Bronchial epithelial cell (primary cell): ENCODE data around the gene NHLRC4. TPM values are rescaled to one million over a fixed set of nuclear protein-coding genes. Genes with fewer than 3 reads are reported as not detected.
A peak's percentile ranks its signal among the peaks of the same experiment; 100 is the strongest.

Experiments used
- DNase-seq: peaks from one replicate; pipeline ENCODE4 v3.0.0-alpha.2; 2010; ENCODE audit warnings: low read depth
- FAIRE-seq: peaks from 2 replicates; lab custom pipeline; 2011; peaks lifted over from hg19 to GRCh38; lab: Jason Lieb, UNC
- H3K27me3 ChIP-seq: 2 replicates; pipeline ENCODE4 v1.5.1; 2011; ENCODE audit warnings: low read length; ENCODE audit not compliant: control insufficient read depth, insufficient read depth
- H3K36me3 ChIP-seq: 2 replicates; pipeline ENCODE4 v1.5.1; 2011; ENCODE audit warnings: low read length; ENCODE audit not compliant: control insufficient read depth, insufficient read depth
- H3K4me3 ChIP-seq: 2 replicates; pipeline ENCODE4 v1.5.1; 2011; ENCODE audit warnings: mild to moderate bottlenecking, low read depth, low read length, control low read depth
- total RNA-seq: library from RNA; depleted of rRNA; stranded (reverse); fragments of >200 nt; gene quantifications from 2 replicates; pipeline ENCODE4 v1.2.1, GENCODE V29; 2014
- TF ChIP-seq, protein P1 (sequence below): IDR thresholded peaks from 2 replicates; pipeline ENCODE4 v1.5.1; 2011; ENCODE audit warnings: mild to moderate bottlenecking, moderate library complexity, low read length, control low read depth, inconsistent platforms; ENCODE audit not compliant: insufficient read depth, severe bottlenecking

Gene NHLRC4
- total RNA-seq, 1 donor from 2014 or later, result under 0.01 TPM

DNA sequence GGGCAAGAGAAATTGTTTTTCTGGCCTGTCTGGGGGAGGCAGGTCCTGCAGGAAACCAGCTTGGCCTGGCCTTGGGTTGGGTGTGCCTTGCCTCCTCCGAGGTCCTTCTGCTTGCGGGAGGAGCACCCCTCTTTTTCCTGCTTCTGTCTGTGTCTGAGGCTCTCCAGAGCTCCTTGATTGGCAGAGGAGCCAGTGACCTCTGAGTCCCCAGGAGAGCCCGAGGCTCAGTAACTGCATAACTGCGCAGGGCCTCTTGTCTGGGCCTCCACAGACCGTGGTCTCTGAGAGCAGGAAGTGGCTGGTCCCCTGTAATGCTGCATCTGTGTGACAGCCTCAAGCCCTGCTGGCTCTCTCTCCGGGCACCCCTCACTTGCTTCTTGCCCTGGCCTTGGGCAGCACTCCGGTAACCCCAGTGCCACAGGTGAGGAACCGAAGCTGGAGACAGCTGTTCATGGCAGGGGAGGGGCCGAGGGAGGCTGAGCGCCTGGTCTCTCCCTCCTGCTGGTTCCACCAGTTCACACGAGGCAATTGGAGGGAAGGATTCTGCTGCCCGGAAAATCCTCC lies 37.7 kb upstream of the NHLRC4 start:
- DNase-seq, result no peak
- TF ChIP-seq, protein P1, sequence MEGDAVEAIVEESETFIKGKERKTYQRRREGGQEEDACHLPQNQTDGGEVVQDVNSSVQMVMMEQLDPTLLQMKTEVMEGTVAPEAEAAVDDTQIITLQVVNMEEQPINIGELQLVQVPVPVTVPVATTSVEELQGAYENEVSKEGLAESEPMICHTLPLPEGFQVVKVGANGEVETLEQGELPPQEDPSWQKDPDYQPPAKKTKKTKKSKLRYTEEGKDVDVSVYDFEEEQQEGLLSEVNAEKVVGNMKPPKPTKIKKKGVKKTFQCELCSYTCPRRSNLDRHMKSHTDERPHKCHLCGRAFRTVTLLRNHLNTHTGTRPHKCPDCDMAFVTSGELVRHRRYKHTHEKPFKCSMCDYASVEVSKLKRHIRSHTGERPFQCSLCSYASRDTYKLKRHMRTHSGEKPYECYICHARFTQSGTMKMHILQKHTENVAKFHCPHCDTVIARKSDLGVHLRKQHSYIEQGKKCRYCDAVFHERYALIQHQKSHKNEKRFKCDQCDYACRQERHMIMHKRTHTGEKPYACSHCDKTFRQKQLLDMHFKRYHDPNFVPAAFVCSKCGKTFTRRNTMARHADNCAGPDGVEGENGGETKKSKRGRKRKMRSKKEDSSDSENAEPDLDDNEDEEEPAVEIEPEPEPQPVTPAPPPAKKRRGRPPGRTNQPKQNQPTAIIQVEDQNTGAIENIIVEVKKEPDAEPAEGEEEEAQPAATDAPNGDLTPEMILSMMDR, result no peak
- Histone ChIP-seq H3K36me3 (peaks cover 11% of the 10 kb centered on the region), H3K27me3 (no peaks in the 10 kb centered on the region), H3K4me3 (peak overlapping the region; percentile 80)
- FAIRE-seq, result no peak

GRCh38 chr16:530111-530817 lies 36.5 kb upstream of the NHLRC4 start:
- H3K36me3 ChIP-seq, result peaks cover 16% of the 10 kb centered on the region
- DNase-seq, result no peak
- TF ChIP-seq, protein P1, result no peak
- H3K4me3 ChIP-seq, result no peak overlapping the region
- H3K27me3 ChIP-seq, result no peaks in the 10 kb centered on the region
- FAIRE-seq, result no peak

DNA sequence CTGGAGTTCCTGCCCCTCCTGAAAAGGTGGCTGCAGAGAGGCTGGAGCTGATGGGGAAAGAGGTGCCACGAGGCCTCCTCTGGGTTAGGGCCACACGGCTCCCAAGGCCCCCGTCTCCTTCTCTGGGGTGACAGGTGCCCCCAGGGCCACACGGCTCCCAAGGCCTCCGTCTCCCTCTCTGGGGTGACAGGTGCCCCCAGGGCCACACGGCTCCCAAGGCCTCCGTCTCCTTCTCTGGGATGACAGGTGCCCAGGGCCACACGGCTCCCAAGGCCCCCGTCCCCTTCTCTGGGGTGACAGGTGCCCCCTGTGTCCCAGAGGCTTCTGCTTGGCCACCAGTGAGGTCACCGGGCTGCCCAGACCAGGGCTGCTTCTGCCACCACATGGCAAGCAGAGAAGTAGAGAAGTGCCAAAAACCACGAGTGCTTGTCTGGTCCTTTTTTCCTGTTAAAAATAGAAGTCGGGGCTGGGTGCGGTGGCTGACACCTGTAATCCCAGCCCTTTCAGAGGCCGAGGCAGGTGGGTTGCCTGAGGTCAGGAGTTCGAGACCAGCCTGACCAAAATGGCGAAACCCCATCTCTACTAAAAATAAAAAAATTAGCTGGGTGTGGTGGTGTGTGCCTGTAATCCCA lies 35.2 kb upstream of the NHLRC4 start:
- no peak overlapping the region for H3K4me3 ChIP-seq
- DNase-seq (no peak), FAIRE-seq (no peak)
- TF ChIP-seq, protein P1, result no peak
- peaks cover 20% of the 10 kb centered on the region for H3K36me3 ChIP-seq
- no peaks in the 10 kb centered on the region for H3K27me3 ChIP-seq

DNA sequence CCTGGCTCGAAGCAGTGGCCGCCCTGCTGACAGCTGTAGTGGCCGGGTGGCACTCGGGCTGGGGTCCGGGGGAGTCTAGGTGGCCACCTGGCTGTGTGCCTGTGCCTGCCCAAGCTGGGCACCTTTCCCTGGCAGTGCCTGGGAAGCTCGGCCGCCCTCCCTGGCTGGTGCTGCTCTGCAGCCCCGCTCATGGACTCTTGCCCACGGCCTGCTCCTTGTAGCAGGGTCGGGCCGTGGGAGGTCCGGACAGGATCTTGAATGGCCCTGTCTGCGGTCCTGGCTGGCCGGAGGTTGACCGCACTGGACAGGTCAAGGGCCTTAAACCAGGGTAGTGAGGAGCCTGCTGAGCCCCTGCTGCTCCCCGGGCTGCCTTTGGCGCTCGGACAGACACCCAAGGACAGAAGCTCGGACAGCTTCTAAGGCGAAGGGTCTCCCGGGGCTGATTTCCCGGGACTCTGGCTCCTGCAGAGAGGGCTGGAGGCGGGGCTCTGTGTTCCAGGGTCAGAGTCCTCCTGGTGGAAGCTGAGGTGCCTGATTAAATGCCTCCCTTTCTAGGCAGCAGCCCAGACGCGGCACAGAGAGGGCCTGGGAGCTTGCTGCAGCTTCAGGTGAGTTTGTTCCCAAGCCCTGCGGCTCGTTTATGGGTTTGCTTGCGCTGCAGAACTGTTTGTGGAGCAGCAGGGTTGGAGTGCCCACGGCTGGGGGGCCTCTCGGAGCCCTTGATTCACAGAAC lies 33.2 kb upstream of the NHLRC4 start:
- DNase-seq, result no peak
- TF ChIP-seq, protein P1, result no peak
- H3K27me3 ChIP-seq, result no peaks in the 10 kb centered on the region
- H3K4me3 ChIP-seq, result no peak overlapping the region
- peaks cover 37% of the 10 kb centered on the region for H3K36me3 ChIP-seq
- FAIRE-seq, result no peak

GRCh38 chr16:534135-534534 lies 32.7 kb upstream of the NHLRC4 start:
- H3K4me3 ChIP-seq, result no peak overlapping the region
- no peak for DNase-seq
- FAIRE-seq, result no peak
- H3K27me3 ChIP-seq, result no peaks in the 10 kb centered on the region
- TF ChIP-seq, protein P1, result no peak
- H3K36me3 ChIP-seq, result peaks cover 36% of the 10 kb centered on the region
